A673 (cell line): ENCODE measurements around the gene SMAP2. TPM values are rescaled to one million over a fixed set of nuclear protein-coding genes. Genes with fewer than 3 reads are reported as not detected.
"Not testable (repeated sequence)": the region's sequence is repeated elsewhere in the genome, so short reads cannot be mapped to it uniquely, and the experiment has no call there.

Source experiments
- BruUV-seq: library from RNA; stranded (reverse); fragments of 400-500 nt; replicated peaks from 2 replicates; lab custom pipeline; 2021; lab: Mats Ljungman, UMichigan
- CTCF ChIA-PET: fragments of 300-600 bp; sonication (Branson Sonifier 250); formaldehyde crosslinking; loops from one replicate; lab custom pipeline; 2022; ENCODE audit warnings: antibody characterized with exemption; lab: Charles Lee
- POLR2A ChIA-PET: fragments of 300-600 bp; sonication (Branson Sonifier 250); formaldehyde crosslinking; loops from one replicate; lab custom pipeline; 2022; ENCODE audit warnings: antibody characterized with exemption; ENCODE audit not compliant: low non-redundant PET; lab: Charles Lee
- DNase-seq: peaks from one replicate; pipeline ENCODE4 v3.0.0-alpha.2; 2015; ENCODE audit warnings: low spot score
- H3K27ac ChIP-seq: fragments of 200-600 bp; sonication (generic); 2 replicates; pipeline ENCODE4 v1.5.1; 2016; ENCODE audit warnings: mixed run types, low read depth, mild to moderate bottlenecking, mixed read lengths, antibody characterized with exemption, low read length; ENCODE audit not compliant: poor library complexity, severe bottlenecking
- H3K27me3 ChIP-seq: fragments of 200-600 bp; sonication (generic); replicated peaks from 2 replicates; pipeline ENCODE4 v1.6.1; 2017; ENCODE audit warnings: mixed run types, low read depth, mild to moderate bottlenecking, mixed read lengths, antibody characterized with exemption, low read length; ENCODE audit not compliant: insufficient read depth, poor library complexity
- H3K36me3 ChIP-seq: fragments of 200-600 bp; sonication (generic); 2 replicates; pipeline ENCODE4 v1.6.1; 2016; ENCODE audit warnings: mixed run types, mild to moderate bottlenecking, mixed read lengths, antibody characterized with exemption, low read length; ENCODE audit not compliant: insufficient read depth, poor library complexity, severe bottlenecking
- H3K4me1 ChIP-seq: fragments of 200-600 bp; sonication (generic); 2 replicates; pipeline ENCODE4 v1.6.1; 2017; ENCODE audit warnings: mixed run types, mild to moderate bottlenecking, mixed read lengths, antibody characterized with exemption, low read length; ENCODE audit not compliant: insufficient read depth, poor library complexity, severe bottlenecking
- H3K4me3 ChIP-seq: fragments of 200-600 bp; sonication (generic); 2 replicates; pipeline ENCODE4 v1.5.1; 2016; ENCODE audit warnings: low read depth, mixed run types, mild to moderate bottlenecking, mixed read lengths, low read length; ENCODE audit not compliant: poor library complexity, severe bottlenecking
- H3K9me3 ChIP-seq: fragments of 200-600 bp; sonication (generic); 2 replicates; pipeline ENCODE4 v1.6.1; 2016; ENCODE audit warnings: mixed run types, low read depth, mild to moderate bottlenecking, mixed read lengths, antibody characterized with exemption, low read length; ENCODE audit not compliant: poor library complexity, severe bottlenecking
- CTCF ChIP-seq: fragments of 300-800, 200-600 bp; sonication (generic); conservative IDR thresholded peaks from 2 replicates; pipeline ENCODE4 v1.5.1; 2017; ENCODE audit warnings: low read depth, mild to moderate bottlenecking, antibody characterized with exemption, low read length, moderate library complexity, mixed read lengths
- EZH2 ChIP-seq: fragments of 200-600 bp; sonication (generic); IDR thresholded peaks from 2 replicates; pipeline ENCODE4 v1.6.1; 2017; ENCODE audit warnings: borderline replicate concordance, low read depth, mild to moderate bottlenecking, mixed read lengths, antibody characterized with exemption, low read length; ENCODE audit not compliant: poor library complexity, severe bottlenecking
- intact Hi-C: fragments of 100-400 bp; cut with micrococcal nuclease; formaldehyde crosslinking; loops from one replicate; pipeline ENCODE4 v1.10.0; 2022; ENCODE audit not compliant: unreplicated experiment
- total RNA-seq: library from RNA; stranded (reverse); gene quantifications from 2 replicates; pipeline ENCODE4 v1.2.3, GENCODE V29; 2021

SMAP2 gene
- total RNA-seq, 1 experiment from 2014 or later, result 58.5 TPM

DNA sequence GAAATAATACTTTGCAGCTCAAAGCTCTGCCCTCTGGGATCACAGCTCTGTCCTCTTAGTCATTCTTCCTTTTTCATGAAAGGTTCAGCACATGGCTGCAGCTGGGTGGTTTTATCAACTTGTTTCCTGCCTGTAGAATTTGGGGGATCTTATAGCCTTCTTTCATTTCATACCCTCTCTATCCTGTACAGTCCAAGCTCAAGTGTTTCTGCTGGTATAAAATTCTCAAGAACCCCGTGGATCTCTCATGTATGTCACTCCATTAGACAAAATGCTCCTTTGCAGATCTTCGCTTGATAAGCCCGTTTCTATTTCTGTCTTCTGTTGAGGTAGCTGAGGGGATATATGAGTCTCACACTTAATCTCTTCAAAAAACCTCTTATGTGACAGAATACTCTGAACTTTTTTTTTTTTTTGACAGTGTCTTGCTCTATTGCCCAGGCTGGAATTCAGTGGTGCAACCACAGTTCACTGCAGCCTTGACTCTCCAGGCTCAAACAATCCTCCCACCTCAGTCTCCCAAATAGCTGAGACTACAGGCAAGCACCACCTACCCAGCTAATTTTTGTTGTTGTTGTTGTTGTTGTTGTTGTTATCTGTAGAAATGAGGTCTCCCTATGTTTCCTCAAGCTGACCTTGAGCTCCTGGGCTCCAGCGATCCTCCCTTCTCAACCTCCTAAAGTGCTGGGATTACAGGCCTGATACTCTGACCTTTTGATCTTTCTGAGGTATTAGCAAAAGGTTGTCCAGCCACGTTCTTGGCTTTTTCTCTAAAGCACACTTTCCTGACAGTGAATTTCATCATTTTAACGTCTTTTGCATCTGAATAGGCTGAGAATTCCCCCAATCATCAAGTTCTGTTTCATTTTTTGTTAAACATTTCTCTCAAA is 31.8 kb upstream of the SMAP2 start:
- POLR2A ChIA-PET, result interaction anchor here (0.6 kb wide), 1 partner anchor 181 kb away, joined by 7 read pairs; no protein-coding TSS in a partner anchor
- Histone ChIP-seq H3K4me3 (no peak overlapping the region), H3K36me3 (no peaks in the 10 kb centered on the region), H3K9me3 (no peaks in the 10 kb centered on the region), H3K27me3 (no peaks in the 10 kb centered on the region), H3K4me1 (no peaks in the 10 kb centered on the region), H3K27ac (no peak overlapping the region)
- CTCF ChIA-PET, result no interaction called here
- no peak for TF ChIP-seq EZH2
- no peak for TF ChIP-seq CTCF
- intact Hi-C loops, result no loop called here
- no peak for DNase-seq
- no TSS peak for BruUV-seq

DNA sequence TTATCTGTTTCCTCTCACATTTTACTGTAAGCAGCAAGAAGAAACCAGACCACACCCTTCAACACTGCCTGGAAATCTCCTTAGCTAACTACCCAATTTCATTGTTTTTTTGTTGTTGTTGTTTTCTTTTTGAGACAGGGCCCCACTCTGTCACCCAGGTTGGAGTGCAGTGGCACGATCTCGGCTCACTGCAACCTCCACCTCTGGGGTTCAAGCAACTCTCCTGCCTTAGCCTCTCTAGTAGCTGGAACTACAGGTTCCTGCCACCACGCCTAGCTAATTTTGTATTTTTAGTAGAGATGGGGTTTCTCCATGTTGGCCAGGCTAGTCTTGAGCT is 31.2 kb upstream of the SMAP2 start:
- H3K27me3 ChIP-seq, CTCF ChIA-PET, H3K4me3 ChIP-seq, H3K27ac ChIP-seq, H3K36me3 ChIP-seq, H3K9me3 ChIP-seq, H3K4me1 ChIP-seq, BruUV-seq, DNase-seq, intact Hi-C loops: not testable (repeated sequence)
- POLR2A ChIA-PET, result interaction anchor here (0.6 kb wide), 1 partner anchor 182 kb away, joined by 7 read pairs; no protein-coding TSS in a partner anchor

DNA sequence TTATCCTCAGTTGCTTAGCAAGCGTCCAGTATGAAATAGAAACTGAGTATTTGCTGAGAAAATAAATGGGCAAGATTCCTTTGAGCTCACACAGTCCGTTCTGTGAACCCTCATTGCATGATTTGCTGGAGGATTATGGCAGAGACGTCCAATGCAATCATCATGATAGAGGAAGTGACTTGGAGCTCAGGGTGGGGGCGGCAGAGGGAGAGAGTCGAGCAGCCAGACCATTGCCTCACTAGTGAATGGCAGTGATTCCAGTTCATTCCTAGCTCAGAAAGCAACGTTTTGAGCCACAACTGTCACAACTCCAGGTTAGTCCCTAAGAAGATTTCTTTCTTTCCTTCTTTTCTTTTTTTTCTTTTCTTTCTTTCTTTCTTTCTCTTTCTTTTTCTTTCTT is 28.9 kb upstream of the SMAP2 start:
- BruUV-seq, result no TSS peak
- peak; percentile 59 for DNase-seq
- no peaks in the 10 kb centered on the region for H3K4me1 ChIP-seq
- no peaks in the 10 kb centered on the region for H3K9me3 ChIP-seq
- 0 out of 2 replicates have a peak, but pooled peaks have one; percentile 17 for TF ChIP-seq CTCF
- TF ChIP-seq EZH2, result no peak
- H3K27me3 ChIP-seq, result no peaks in the 10 kb centered on the region
- H3K36me3 ChIP-seq, result no peaks in the 10 kb centered on the region
- H3K27ac ChIP-seq, result no peak overlapping the region
- CTCF ChIA-PET, result interaction anchor here (0.5 to 1.2 kb wide), 3 partner anchors 60 to 992 kb away, joined by 3 to 6 read pairs (median 4); no protein-coding TSS in a partner anchor
- intact Hi-C loops, result no loop called here
- POLR2A ChIA-PET, result no interaction called here
- H3K4me3 ChIP-seq, result peak overlapping the region; percentile 8
